Neutrophil (primary cell): ENCODE results near the gene XRCC5.

ENCODE experiments used
- H3K27ac ChIP-seq: fragments of 200-600 bp; sonication (generic); 2 replicates; pipeline ENCODE4 v1.5.1; 2016; ENCODE audit warnings: mild to moderate bottlenecking, moderate library complexity
- H3K27me3 ChIP-seq: fragments of 200-600 bp; sonication (generic); 2 replicates; pipeline ENCODE4 v1.6.0; 2016; ENCODE audit warnings: mild to moderate bottlenecking
- H3K36me3 ChIP-seq: fragments of 200-600 bp; sonication (generic); 2 replicates; pipeline ENCODE4 v1.5.1; 2017
- H3K4me1 ChIP-seq, 2 experiments: fragments of 200-600 bp in 1 of 2; sonication (generic) in 1 of 2; 1 replicate in 1 of 2; 2 replicates in 1 of 2; pipeline versions ENCODE4 v1.5.1 to v1.6.1; 2013 to 2016; ENCODE audit warnings: low read depth in 1 of 2, low read length in 1 of 2, mild to moderate bottlenecking in 1 of 2, moderate library complexity in 1 of 2; ENCODE audit not compliant: control insufficient read depth in 1 of 2, insufficient read depth in 1 of 2
- H3K4me3 ChIP-seq, 2 experiments: fragments of 200-600 bp in 1 of 2; sonication (generic) in 1 of 2; 1 replicate in 1 of 2; 2 replicates in 1 of 2; pipeline ENCODE4 v1.5.1; 2013 to 2016; ENCODE audit warnings: low read depth in 1 of 2, low read length in 1 of 2, mild to moderate bottlenecking in 1 of 2, moderate library complexity in 1 of 2
- H3K9me3 ChIP-seq: fragments of 200-600 bp; sonication (generic); 2 replicates; pipeline ENCODE4 v1.5.1; 2016
- TF ChIP-seq, protein P1 (sequence below): fragments of 200-600 bp; sonication (generic); IDR thresholded peaks from 2 replicates; pipeline ENCODE4 v1.5.1; 2016; ENCODE audit warnings: antibody characterized with exemption

The XRCC5 gene

DNA sequence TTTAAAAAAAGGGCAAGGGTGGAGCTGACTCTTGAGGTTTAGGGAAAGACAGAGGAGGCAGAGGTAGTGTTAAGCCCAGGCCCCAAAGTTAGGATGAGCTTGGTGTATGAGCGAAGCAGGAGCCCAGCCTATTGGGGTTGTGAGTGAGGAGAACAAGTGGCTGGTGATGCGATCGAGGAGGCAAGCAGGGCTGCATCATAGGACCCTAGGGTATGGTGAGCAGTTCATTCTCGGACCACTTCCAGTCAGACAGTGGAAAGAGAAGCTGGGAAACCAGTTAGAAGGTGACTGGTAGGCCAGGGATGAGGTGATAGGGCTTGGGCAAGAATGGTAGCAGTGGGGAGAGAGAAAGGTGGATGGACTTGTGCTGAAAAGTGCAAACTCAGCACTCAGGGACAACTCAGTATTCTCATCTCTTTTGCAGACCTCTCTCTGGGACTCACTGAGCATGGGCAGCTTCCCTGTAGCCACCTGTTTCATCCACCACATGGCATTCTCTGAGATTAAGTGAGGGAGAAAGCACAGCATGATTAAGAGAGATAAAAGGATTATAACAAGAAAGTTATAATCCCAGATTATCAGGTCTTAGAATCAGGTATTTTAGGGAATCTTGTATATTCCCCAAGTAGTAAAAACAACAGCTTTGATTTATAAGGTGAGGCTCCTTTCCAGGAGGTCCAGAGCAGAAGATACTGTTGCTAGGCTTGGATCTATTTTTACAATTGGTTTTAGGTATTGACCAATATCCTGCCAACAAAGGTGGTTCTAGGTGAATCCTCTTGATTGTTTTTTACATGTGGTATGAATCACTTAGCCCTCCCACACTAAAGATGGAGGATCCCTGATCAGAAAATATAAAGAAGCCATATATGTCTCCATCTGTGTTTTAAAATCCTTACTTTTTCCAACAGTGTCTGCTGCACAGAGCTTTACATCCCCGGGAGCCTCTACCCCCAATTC lies 38.3 kb downstream of the XRCC5 start:
- H3K36me3 ChIP-seq: peaks cover 95% of the 10 kb centered on the region

DNA sequence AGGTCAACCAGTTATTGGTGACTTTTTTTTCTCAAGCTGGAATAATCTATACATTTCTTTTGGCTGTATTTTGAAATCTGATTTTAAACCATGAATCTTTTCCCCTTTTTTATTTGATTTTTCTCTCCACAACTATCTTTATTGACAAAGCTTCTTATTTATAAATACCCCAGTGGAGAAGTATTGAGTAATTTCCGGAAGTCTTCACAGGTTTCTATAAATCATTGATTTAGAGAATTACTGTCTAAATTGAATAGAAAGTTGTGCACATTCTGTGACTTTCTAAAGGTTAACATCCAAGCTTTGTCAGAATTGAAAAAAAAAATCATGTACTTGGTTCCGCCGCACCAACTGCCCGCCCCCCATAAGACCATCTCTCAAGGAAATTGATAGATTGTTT lies 39.8 kb downstream of the XRCC5 start:
- TF ChIP-seq, protein P1, sequence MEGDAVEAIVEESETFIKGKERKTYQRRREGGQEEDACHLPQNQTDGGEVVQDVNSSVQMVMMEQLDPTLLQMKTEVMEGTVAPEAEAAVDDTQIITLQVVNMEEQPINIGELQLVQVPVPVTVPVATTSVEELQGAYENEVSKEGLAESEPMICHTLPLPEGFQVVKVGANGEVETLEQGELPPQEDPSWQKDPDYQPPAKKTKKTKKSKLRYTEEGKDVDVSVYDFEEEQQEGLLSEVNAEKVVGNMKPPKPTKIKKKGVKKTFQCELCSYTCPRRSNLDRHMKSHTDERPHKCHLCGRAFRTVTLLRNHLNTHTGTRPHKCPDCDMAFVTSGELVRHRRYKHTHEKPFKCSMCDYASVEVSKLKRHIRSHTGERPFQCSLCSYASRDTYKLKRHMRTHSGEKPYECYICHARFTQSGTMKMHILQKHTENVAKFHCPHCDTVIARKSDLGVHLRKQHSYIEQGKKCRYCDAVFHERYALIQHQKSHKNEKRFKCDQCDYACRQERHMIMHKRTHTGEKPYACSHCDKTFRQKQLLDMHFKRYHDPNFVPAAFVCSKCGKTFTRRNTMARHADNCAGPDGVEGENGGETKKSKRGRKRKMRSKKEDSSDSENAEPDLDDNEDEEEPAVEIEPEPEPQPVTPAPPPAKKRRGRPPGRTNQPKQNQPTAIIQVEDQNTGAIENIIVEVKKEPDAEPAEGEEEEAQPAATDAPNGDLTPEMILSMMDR: no peak
- peaks cover 96% of the 10 kb centered on the region for H3K36me3 ChIP-seq
- no peaks in the 10 kb centered on the region for H3K4me1 ChIP-seq
- no peaks in the 10 kb centered on the region for H3K9me3 ChIP-seq
- no peak overlapping the region for H3K4me3 ChIP-seq
- no peak overlapping the region for H3K27ac ChIP-seq
- H3K27me3 ChIP-seq: no peaks in the 10 kb centered on the region

More for the DNA sequence above, 38.3 kb downstream of the XRCC5 start:
- TF ChIP-seq, protein P1: no peak
- no peak overlapping the region for H3K4me3 ChIP-seq
- no peaks in the 10 kb centered on the region for H3K27me3 ChIP-seq
- H3K9me3 ChIP-seq: no peaks in the 10 kb centered on the region
- H3K4me1 ChIP-seq: no peaks in the 10 kb centered on the region
- peak overlapping the region; percentile 20 for H3K27ac ChIP-seq

DNA sequence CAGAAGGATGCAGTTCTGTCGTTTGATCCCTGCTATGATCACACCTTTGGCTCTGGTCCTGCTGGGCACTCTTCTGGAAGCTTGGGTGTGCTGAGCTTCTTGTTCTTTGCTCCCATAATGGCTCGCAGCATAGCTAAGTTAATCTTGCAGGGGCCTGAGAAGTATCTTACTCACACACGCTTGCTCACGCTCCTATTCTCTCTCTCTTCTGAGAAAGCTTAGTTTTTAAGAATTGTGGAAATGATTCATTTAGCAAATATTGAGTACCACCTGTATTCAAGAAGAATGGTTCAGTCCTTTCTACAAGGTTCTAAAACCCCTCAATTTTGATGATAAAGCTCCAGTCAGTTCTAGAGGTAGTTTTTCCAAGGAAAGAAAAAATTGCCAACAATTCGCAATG lies 40.6 kb downstream of the XRCC5 start:
- no peaks in the 10 kb centered on the region for H3K9me3 ChIP-seq
- H3K27me3 ChIP-seq: no peaks in the 10 kb centered on the region
- H3K4me3 ChIP-seq: no peak overlapping the region
- H3K4me1 ChIP-seq: no peaks in the 10 kb centered on the region
- H3K27ac ChIP-seq: no peak overlapping the region
- H3K36me3 ChIP-seq: peaks cover 95% of the 10 kb centered on the region
- TF ChIP-seq, protein P1: no peak

DNA sequence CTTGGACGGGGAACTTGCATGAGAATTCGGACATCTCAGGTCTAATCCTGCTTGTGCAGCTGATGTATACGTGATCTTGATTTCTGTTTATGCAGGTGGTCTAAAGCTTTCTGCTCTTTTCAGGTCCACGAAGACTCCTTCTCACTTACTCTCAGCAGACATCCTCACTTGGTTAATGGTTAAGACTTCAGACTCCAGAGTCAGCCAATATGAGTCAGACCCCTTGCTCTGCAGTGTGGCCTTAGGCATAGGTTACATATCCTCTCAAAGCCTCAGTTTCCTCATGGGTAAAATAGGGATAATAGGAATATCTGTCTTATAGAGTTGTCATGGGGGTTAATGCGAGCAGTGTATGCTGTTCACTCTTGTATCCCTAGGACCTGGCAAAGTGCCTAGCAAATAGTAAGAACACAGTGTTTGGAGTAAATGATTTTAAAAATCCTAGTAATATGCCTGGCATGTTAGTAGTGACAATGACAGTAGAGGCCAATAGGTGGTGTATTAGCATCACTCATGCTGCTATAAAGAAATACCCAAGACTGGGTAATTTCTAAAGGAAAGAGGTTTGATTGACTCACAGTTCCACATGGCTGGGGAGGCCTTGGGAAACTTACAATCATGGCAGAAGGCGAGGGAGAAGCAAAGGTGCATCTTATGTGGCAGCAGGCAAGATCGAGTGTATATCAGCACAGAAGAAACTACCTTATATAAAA lies 42.3 kb downstream of the XRCC5 start:
- peaks cover 92% of the 10 kb centered on the region for H3K36me3 ChIP-seq
- H3K27me3 ChIP-seq: no peaks in the 10 kb centered on the region
- TF ChIP-seq, protein P1: no peak
- no peak overlapping the region for H3K27ac ChIP-seq
- H3K9me3 ChIP-seq: no peaks in the 10 kb centered on the region
- H3K4me3 ChIP-seq: no peak overlapping the region
- no peaks in the 10 kb centered on the region for H3K4me1 ChIP-seq

DNA sequence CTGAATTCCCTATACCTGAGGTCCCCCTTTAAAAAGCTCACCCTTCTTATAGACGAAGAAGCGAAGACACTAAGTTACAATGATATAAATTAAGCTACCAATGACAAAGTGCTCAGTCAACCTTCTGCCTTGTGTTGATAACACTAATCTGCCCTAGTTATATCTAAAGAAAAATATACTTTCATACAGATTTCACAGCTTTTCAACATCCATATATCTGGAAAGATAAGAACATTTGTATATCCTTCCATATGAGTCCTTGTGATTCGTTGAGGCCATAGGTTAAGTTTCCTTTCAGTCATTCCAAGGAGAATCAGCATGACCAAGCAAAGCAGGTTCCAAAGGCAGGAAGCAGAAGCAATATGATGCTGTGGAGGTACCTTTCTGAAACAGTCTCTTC lies 46.8 kb downstream of the XRCC5 start:
- Histone ChIP-seq H3K4me1 (no peaks in the 10 kb centered on the region), H3K27ac (peak overlapping the region; percentile 17), H3K27me3 (no peaks in the 10 kb centered on the region), H3K4me3 (no peak overlapping the region), H3K36me3 (peaks cover 77% of the 10 kb centered on the region), H3K9me3 (no peaks in the 10 kb centered on the region)
- TF ChIP-seq, protein P1: no peak
